HG03045 (cell line): ENCODE measurements around the gene FTSJ1.
"Not testable (repeated sequence)": the region's sequence is repeated elsewhere in the genome, so short reads cannot be mapped to it uniquely, and the experiment has no call there.

Experiments used
- ATAC-seq: cut with Tn5 transposase; IDR thresholded peaks from one replicate; pipeline ENCODE4 v1.9.1; 2021; ENCODE audit warnings: mild to moderate bottlenecking, moderate library complexity; ENCODE audit not compliant: unreplicated experiment

The FTSJ1 gene, protein sequence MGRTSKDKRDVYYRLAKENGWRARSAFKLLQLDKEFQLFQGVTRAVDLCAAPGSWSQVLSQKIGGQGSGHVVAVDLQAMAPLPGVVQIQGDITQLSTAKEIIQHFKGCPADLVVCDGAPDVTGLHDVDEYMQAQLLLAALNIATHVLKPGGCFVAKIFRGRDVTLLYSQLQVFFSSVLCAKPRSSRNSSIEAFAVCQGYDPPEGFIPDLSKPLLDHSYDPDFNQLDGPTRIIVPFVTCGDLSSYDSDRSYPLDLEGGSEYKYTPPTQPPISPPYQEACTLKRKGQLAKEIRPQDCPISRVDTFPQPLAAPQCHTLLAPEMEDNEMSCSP

GRCh38 chrX:48475774-48476577 lies at the start of gene FTSJ1:
Gene FTSJ1, plus strand, starts transcription at chrX:48476199. Its CDS starts 1,849 bp downstream, at chrX:48478048.
- ATAC-seq, result peak; percentile 81

GRCh38 chrX:48427027-48427716 lies 48.8 kb upstream of the FTSJ1 start:
- ATAC-seq, result not testable (repeated sequence)

GRCh38 chrX:48429606-48430005 lies 46.4 kb upstream of the FTSJ1 start:
- ATAC-seq, result not testable (repeated sequence)

DNA sequence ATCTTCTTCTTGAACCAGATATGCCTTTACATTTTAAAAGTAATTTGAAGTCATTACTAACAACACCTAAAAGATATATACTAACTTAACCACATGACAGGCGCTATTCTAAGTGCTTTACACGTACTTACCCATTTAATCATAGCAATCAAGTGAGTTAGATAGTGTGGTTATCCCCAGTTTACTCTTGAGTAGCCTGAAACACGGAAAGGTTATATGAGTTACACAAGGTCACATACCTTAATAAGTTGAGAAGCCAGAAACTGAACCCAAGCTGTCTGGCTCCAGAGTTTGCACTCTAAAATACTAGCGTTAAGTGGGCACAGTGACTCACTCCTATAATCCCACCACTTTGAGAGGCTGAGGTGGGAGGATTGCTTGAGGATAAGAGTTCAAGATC lies 45.8 kb upstream of the FTSJ1 start:
- not testable (repeated sequence) for ATAC-seq

DNA sequence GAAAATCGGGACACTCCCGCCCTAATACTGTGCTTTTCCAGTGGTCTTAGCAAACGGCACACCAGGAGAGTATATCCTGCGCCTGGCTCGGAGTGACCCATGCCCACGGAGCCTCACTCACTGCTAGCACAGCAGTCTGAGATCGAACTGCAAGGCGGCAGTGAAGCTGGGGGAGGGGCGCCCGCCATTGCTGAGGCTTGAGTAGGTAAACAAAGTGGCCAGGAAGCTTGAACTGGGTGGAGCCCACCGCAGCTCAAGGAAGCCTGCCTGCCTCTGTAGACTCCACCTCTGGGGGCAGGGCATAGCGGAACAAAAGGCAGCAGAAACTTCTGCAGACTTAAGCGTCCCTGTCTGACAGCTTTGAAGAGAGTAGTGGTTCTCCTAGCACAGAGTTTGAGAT lies 42.3 kb upstream of the FTSJ1 start:
- not testable (repeated sequence) for ATAC-seq

DNA sequence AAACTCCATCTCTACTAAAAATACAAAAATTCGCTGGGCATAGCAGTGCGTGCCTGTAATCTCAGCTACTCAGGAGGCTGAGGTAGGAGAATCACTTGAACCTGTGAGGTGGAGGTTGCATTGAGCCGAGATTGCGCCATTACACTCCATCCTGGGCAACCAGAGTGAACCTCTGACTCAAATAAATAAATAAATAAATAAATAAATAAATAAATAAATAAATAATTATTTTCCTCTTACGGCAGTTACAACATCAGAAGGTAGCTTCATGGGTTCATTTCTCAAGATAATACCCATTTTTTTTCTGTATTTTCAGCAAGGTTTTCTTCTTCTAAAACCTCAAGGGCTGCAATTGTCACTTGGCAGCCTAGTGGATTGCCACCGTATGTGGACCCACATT lies 28.8 kb upstream of the FTSJ1 start:
- not testable (repeated sequence) for ATAC-seq

- ATAC-seq, result no peak
Observed at GRCh38 chrX:48450076-48450475, 25.9 kb upstream of the FTSJ1 start.

DNA sequence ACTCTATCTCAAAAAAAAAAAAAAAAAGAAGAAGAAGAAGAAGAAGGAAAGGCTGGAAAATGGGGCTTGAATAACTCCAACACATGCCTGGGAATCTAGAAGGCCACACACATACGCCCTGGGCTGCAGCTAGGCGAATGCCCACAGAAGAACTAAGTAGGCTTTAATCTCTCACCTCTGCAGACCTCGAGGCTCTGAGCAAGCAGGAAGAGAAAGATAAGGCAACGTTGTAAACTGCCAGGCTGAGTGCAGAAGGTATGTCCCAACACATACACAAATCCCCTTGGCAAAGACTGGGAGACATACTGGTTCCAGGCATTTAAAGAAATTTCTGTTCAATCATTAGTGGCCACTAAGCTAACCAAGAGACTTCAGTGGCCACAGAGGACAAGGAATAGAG lies 24.3 kb upstream of the FTSJ1 start:
- no peak for ATAC-seq

GRCh38 chrX:48456628-48457331 lies 19.2 kb upstream of the FTSJ1 start:
- no peak for ATAC-seq

DNA sequence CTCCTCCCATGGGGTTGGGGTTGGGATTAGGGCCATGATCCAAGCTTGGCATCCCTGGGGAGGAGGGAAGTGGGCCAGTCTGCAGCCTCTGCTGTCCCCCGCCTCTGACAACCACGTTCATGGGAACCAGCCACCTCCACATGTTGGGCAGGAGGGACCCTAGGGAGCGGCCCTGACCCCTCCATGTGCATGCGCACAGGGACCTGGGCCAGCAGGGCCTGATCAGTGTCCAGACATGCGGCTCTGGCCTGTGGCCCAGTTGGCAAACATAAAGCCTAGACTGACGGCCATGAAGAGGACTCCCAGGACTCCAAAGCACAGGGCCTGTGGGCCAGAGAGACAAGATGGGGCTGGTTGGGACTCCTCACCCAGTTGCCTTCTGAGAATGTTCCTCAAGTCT lies 17.3 kb upstream of the FTSJ1 start:
- no peak for ATAC-seq

GRCh38 chrX:48459483-48459882 lies 16.5 kb upstream of the FTSJ1 start:
- ATAC-seq, result no peak

DNA sequence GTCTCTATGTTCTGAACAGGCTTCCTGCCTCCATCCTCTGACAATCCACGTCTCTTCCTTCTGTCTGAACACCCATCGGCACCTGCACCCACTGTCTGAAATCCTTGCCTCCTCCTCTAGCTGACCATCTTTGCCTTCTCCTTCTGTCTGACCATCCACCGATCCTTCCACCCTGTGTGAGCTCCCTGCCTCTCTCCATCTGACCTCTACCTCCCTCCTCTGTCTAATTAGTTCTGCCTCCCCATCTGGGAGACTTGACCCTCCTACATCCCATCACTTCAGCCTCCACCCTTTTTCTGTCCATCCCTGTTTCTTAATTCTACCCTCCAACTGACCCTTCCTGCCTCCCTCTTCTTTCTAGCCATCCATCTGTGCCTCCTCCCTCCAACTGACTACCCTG lies 16.0 kb upstream of the FTSJ1 start:
- ATAC-seq, result no peak

- ATAC-seq, result no peak
Observed at GRCh38 chrX:48460606-48461005, 15.4 kb upstream of the FTSJ1 start.

GRCh38 chrX:48461830-48462229 lies 14.2 kb upstream of the FTSJ1 start:
- no peak for ATAC-seq

GRCh38 chrX:48465336-48465933 lies 10.6 kb upstream of the FTSJ1 start:
- no peak for ATAC-seq

DNA sequence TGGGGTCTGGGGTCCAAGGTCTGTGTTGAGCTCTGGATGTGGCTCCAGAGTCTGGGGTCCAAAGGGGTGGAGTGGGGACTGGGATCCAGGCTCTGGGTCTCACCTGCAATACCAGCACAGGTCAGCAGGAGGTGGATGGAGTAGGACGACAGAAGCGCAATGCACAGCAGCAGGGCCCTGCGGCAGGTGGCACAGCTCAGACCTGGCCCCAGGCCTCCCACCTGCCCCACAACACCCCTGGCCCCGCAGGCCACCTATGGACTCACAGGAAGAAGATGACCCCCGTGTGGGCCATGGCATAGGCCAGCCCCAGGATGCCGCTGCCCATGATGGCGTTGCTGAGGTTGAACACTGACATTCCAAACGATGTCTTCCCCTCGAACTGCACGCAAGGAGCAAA lies 9.3 kb upstream of the FTSJ1 start:
- ATAC-seq, result no peak

DNA sequence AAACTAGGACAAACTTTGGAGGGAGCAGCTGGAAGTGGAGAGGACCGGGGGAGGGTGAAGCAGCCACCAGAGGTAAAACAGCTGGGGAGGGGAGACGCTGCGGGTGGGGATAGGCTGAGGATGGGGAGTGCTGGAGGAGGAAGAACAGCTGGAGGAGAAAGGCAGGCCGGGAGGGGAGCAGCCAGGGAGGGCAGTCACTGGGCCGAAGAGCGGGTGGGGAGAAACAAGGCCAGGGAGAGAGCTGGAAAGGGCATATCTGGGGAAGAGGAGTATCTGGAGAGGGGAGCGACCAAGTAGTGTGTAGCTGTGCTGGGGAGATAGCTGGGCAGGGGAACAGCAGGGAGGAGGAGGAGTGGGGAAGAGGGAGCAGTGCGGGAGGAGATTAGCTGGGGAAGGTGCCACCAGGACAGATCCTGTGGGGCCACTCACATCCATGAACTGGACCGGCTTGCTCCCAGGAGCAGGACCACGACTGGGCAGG lies 8.7 kb upstream of the FTSJ1 start:
- no peak for ATAC-seq

- no peak for ATAC-seq
Observed at GRCh38 chrX:48468247-48468671, 7.7 kb upstream of the FTSJ1 start.

- no peak for ATAC-seq
Observed at GRCh38 chrX:48468693-48469691, 7.0 kb upstream of the FTSJ1 start.
